Superior temporal gyrus (tissue), 1 donor: ENCODE results near the gene ARSA.
"Not testable (repeated sequence)": the region's sequence is repeated elsewhere in the genome, so short reads cannot be mapped to it uniquely, and the experiment has no call there.

Source experiments
- DNase-seq: peaks from one replicate; pipeline ENCODE4 v3.0.0-alpha.2; 2016; ENCODE audit errors: extremely low spot score

The ARSA gene

GRCh38 chr22:50656122-50657070 lies 28.4 kb upstream of the ARSA start:
- DNase-seq: no peak

GRCh38 chr22:50654664-50655063 lies 26.7 kb upstream of the ARSA start:
- not testable (repeated sequence) for DNase-seq

- DNase-seq: no peak
Measured at GRCh38 chr22:50653256-50653655, 25.3 kb upstream of the ARSA start.

GRCh38 chr22:50643821-50644101 lies 15.8 kb upstream of the ARSA start:
- not testable (repeated sequence) for DNase-seq

GRCh38 chr22:50643021-50643820 lies 15.3 kb upstream of the ARSA start:
- DNase-seq: not testable (repeated sequence)

- DNase-seq: peak; percentile 68
Measured at GRCh38 chr22:50641696-50642607, 14.0 kb upstream of the ARSA start.

GRCh38 chr22:50640857-50641647 lies 13.1 kb upstream of the ARSA start:
- no peak for DNase-seq

GRCh38 chr22:50640296-50640695 lies 12.3 kb upstream of the ARSA start:
- DNase-seq: not testable (repeated sequence)

GRCh38 chr22:50635591-50635990 lies 7.6 kb upstream of the ARSA start:
- DNase-seq: no peak

GRCh38 chr22:50633771-50634170 lies 5.8 kb upstream of the ARSA start:
- no peak for DNase-seq

GRCh38 chr22:50633086-50633485 lies 5.1 kb upstream of the ARSA start:
- no peak for DNase-seq

GRCh38 chr22:50630376-50630775 lies 2.4 kb upstream of the ARSA start:
- no peak for DNase-seq

GRCh38 chr22:50628543-50629134 lies 687 bp upstream of the ARSA start:
- DNase-seq: no peak

GRCh38 chr22:50626850-50627641 lies 906 bp downstream of the ARSA start:
- no peak for DNase-seq

- no peak for DNase-seq
Measured at GRCh38 chr22:50626314-50626849, 1.6 kb downstream of the ARSA start.

GRCh38 chr22:50625568-50626313 lies 2.2 kb downstream of the ARSA start:
- no peak for DNase-seq

- DNase-seq: no peak
Measured at GRCh38 chr22:50625131-50625567, 2.8 kb downstream of the ARSA start.

GRCh38 chr22:50624347-50625130 lies 3.4 kb downstream of the ARSA start:
- DNase-seq: no peak
